Breast epithelium (tissue), 4 donors: ENCODE results near the gene NDC80. TPM values are rescaled to one million over a fixed set of nuclear protein-coding genes. Genes with fewer than 3 reads are reported as not detected.

Experiments
- DNase-seq, 2 donors: peaks; one replicate each; pipeline ENCODE4 v3.0.0-alpha.2; 2019; ENCODE audit warnings: low spot score in 2 of 2
- H3K27ac ChIP-seq, 2 donors: fragments of 200-600 bp; sonication (generic) in 1 of 2; one replicate each; pipeline ENCODE4 v1.5.1; 2016 to 2019; ENCODE audit warnings: mild to moderate bottlenecking in 1 of 2
- H3K27me3 ChIP-seq, 2 donors: fragments of 200-600 bp; sonication (generic) in 1 of 2; one replicate each; pipeline versions ENCODE4 v1.5.1 to v1.6.0; 2017 to 2019; ENCODE audit warnings: control low read depth in 1 of 2, mild to moderate bottlenecking in 1 of 2
- H3K36me3 ChIP-seq: fragments of 200-600 bp; one replicate; pipeline ENCODE4 v1.5.1; 2019
- H3K4me1 ChIP-seq, 2 donors: fragments of 200-600 bp; sonication (generic); one replicate each; pipeline ENCODE4 v1.5.1; 2016 to 2019; ENCODE audit warnings: control low read depth in 1 of 2
- H3K4me3 ChIP-seq, 3 donors: fragments of 200-600 bp; sonication (generic); 1 replicate in 2 of 3; 2 replicates in 1 of 3; pipeline ENCODE4 v1.5.1; 2016 to 2019; ENCODE audit warnings: mild to moderate bottlenecking in 3 of 3, moderate library complexity in 2 of 3
- H3K9me3 ChIP-seq, 2 donors: fragments of 200-600 bp; sonication (generic) in 1 of 2; one replicate each; pipeline ENCODE4 v1.5.1; 2016 to 2019; ENCODE audit warnings: control low read depth in 1 of 2
- POLR2A ChIP-seq: fragments of 450-650 bp; IDR thresholded peaks from one replicate; pipeline ENCODE4 v1.6.1; 2016; ENCODE audit warnings: antibody characterized with exemption, mild to moderate bottlenecking, moderate library complexity
- POLR2AphosphoS5 ChIP-seq, 3 donors: sonication (generic); formaldehyde crosslinking; IDR thresholded peaks; one replicate each; pipeline ENCODE4 v1.6.1; 2017; ENCODE audit warnings: antibody characterized with exemption in 3 of 3
- intact Hi-C: fragments of 100-400 bp; cut with DNase I; formaldehyde crosslinking; loops from one replicate; pipeline ENCODE4 v1.15.1; 2023; ENCODE audit warnings: low total_unique reads
- total RNA-seq, 3 donors: library from RNA; depleted of rRNA; stranded (reverse); fragments of >200 nt; gene quantifications; one replicate each; pipeline ENCODE4 v1.1.0, GENCODE V29; 2016
- TF ChIP-seq, protein P1 (sequence below), 3 donors: fragments of 450-650 bp; IDR thresholded peaks; one replicate each; pipeline ENCODE4 v1.5.1; 2016 to 2017; ENCODE audit warnings: antibody characterized with exemption in 3 of 3, mild to moderate bottlenecking in 3 of 3, moderate library complexity in 3 of 3

NDC80 gene
- total RNA-seq, 3 donors from 2014 or later, result 0.44 to 0.98 (median 0.96) TPM

DNA sequence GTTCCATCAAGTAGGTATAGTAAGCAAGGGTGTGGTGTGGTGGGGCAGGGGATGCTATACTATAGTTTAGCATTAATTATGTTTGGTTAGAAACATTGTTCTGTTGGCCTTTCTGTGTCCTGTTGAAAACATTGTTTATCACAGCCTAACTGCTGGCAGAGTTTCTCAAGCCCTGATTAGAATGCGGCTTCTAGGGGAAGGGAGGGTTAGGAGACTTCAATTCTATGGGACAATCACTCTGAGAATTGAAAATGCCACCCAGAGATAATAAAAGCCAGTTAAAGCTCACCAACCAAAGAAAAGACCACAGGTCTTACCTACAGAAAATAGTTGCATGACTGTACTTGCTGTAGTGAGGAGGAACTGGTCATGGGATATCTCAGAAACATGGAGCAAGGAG lies 64.2 kb downstream of the NDC80 start:
- Histone ChIP-seq H3K27me3 (no peaks in the 10 kb centered on the region), H3K9me3 (no peaks in the 10 kb centered on the region), H3K4me3 (no peak overlapping the region), H3K4me1 (no peaks in the 10 kb centered on the region), H3K27ac (peak overlapping the region in 1 of 2 donors; percentile 33), H3K36me3 (no peaks in the 10 kb centered on the region)
- intact Hi-C loops, result no loop called here
- TF ChIP-seq, protein P1, sequence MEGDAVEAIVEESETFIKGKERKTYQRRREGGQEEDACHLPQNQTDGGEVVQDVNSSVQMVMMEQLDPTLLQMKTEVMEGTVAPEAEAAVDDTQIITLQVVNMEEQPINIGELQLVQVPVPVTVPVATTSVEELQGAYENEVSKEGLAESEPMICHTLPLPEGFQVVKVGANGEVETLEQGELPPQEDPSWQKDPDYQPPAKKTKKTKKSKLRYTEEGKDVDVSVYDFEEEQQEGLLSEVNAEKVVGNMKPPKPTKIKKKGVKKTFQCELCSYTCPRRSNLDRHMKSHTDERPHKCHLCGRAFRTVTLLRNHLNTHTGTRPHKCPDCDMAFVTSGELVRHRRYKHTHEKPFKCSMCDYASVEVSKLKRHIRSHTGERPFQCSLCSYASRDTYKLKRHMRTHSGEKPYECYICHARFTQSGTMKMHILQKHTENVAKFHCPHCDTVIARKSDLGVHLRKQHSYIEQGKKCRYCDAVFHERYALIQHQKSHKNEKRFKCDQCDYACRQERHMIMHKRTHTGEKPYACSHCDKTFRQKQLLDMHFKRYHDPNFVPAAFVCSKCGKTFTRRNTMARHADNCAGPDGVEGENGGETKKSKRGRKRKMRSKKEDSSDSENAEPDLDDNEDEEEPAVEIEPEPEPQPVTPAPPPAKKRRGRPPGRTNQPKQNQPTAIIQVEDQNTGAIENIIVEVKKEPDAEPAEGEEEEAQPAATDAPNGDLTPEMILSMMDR (IDR thresholded peaks at IDR 0.05), result no peak
- TF ChIP-seq POLR2AphosphoS5 (IDR thresholded peaks at IDR 0.05) (no peak), POLR2A (no peak)
- no peak for DNase-seq

DNA sequence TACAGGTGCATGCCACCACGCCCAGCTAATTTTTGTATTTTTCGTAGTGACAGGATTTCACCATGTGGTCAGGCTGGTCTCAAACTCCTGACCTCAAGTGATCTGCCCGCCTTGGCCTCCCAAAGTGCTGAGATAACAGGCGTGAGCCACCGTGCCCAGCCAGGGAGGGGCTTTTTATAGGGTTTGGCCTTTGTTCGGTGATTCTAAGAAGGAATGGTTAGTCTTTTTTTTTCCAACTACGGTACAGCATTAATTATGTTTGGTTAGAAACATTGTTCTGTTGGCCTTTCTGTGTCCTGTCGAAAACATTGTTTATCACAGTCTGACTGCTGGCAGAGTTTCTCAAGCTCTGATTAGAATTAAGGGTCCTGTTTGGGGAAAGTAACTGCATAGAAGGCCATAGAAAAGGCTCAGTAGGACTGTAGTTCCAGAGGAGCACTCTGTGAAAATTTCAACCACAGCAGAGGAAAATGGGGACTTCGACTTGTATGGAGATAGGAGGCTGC lies 64.8 kb downstream of the NDC80 start:
- no peaks in the 10 kb centered on the region for H3K4me1 ChIP-seq
- TF ChIP-seq POLR2AphosphoS5 (IDR thresholded peaks at IDR 0.05) (no peak), POLR2A (no peak)
- TF ChIP-seq, protein P1 (IDR thresholded peaks at IDR 0.05), result no peak
- DNase-seq, result no peak
- intact Hi-C loops, result no loop called here
- peak overlapping the region; percentile 32 to 33 for H3K27ac ChIP-seq
- H3K4me3 ChIP-seq, result peak overlapping the region in 2 of 3 donors; percentile 7 to 9
- H3K36me3 ChIP-seq, result no peaks in the 10 kb centered on the region
- no peaks in the 10 kb centered on the region for H3K27me3 ChIP-seq
- no peaks in the 10 kb centered on the region for H3K9me3 ChIP-seq

DNA sequence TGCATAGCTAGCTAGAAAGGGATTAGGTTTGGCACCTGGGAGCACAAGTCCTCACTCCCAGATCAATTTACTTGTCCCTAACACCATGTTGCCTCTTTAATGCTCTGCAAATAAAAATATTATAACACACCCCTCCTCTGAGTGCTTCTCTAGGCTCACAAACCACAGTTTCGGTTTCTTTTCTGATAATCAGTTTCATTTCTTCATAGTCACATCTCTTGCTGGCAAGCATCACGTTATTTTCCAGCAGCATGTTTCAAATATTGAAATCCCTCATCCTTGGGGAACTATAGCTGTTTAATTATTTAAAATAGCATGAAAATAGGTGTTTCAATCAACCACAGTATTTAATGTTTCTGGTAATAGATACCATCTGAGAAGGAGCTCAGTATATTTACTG lies 70.3 kb downstream of the NDC80 start:
- Histone ChIP-seq H3K36me3 (no peaks in the 10 kb centered on the region), H3K27me3 (no peaks in the 10 kb centered on the region), H3K4me3 (peak overlapping the region in 2 of 3 donors; percentile 18 to 19), H3K9me3 (no peaks in the 10 kb centered on the region), H3K27ac (no peak overlapping the region), H3K4me1 (no peaks in the 10 kb centered on the region)
- TF ChIP-seq POLR2AphosphoS5 (IDR thresholded peaks at IDR 0.05), result no peak
- TF ChIP-seq POLR2A, result no peak
- TF ChIP-seq, protein P1 (IDR thresholded peaks at IDR 0.05), result no peak
- no peak for DNase-seq
- intact Hi-C loops, result no loop called here

DNA sequence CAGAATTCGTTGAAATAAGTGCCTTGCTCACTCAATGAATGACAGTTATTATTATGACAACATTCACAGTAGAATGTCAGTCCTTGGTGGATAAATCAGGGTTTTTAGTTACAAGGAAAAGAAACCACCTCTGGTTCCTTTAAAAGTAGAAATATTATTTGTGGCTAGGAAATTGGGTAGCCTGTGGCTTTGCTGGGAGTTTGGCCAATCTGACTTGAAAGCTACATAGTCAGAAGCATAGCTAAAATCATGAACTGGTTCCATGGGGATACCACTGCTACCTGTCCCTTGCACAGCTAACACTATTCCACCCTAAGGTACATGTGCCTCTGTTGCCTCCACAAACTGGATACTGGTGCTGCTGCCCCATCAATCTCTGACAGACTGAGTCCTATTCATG lies 71.4 kb downstream of the NDC80 start:
- TF ChIP-seq, protein P1 (IDR thresholded peaks at IDR 0.05), result no peak
- TF ChIP-seq POLR2AphosphoS5 (IDR thresholded peaks at IDR 0.05) (no peak), POLR2A (no peak)
- intact Hi-C loops, result no loop called here
- H3K36me3 ChIP-seq, result no peaks in the 10 kb centered on the region

DNA sequence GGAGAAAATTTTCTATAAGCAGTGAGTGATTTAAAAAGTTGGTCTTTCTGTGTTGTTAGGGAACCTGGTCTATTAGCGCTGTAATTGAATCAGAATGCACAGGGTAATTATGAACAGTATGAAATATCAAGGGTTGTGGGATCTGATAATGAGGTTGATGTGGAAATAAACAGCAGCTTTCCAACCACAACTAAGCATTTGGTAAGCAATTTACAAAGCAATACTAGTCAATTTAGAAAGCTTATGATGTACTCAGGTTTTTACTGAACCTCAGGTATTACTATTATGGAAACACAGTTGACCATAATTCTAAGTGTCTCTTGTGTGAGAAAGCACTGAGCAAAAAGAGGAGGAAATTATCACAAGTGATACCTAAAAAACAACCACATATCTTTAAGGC lies 73.2 kb downstream of the NDC80 start:
- Histone ChIP-seq H3K36me3 (no peaks in the 10 kb centered on the region), H3K27me3 (no peaks in the 10 kb centered on the region), H3K4me3 (no peak overlapping the region), H3K4me1 (no peaks in the 10 kb centered on the region), H3K9me3 (no peaks in the 10 kb centered on the region), H3K27ac (no peak overlapping the region)
- TF ChIP-seq POLR2A, result no peak
- TF ChIP-seq, protein P1 (IDR thresholded peaks at IDR 0.05), result no peak
- TF ChIP-seq POLR2AphosphoS5 (IDR thresholded peaks at IDR 0.05), result no peak
- no peak for DNase-seq
- intact Hi-C loops, result no loop called here

More for the DNA sequence above, 71.4 kb downstream of the NDC80 start:
- Histone ChIP-seq H3K27ac (no peak overlapping the region), H3K9me3 (no peaks in the 10 kb centered on the region), H3K4me1 (no peaks in the 10 kb centered on the region), H3K4me3 (no peak overlapping the region), H3K27me3 (no peaks in the 10 kb centered on the region)
- no peak for DNase-seq
